Liver (tissue), 3 donors: ENCODE data around the gene ZNF143.

Experiments used
- CTCF ChIP-seq: fragments of 150-350 bp; IDR thresholded peaks from 2 replicates; pipeline ENCODE4 v1.5.1; 2017; ENCODE audit warnings: improper control_type of control experiment, low read depth, low read length; ENCODE audit not compliant: missing input control
- EGR1 ChIP-seq, 2 donors: IDR thresholded peaks; 2 replicates each; pipeline ENCODE4 v1.6.1; 2016 to 2018; ENCODE audit warnings: antibody characterized with exemption in 2 of 2, low read depth in 2 of 2
- FOXA1 ChIP-seq: IDR thresholded peaks from 2 replicates; pipeline ENCODE4 v1.6.1; 2016; ENCODE audit warnings: antibody characterized with exemption
- JUND ChIP-seq, 2 donors: IDR thresholded peaks; 2 replicates each; pipeline ENCODE4 v1.6.1; 2016; ENCODE audit warnings: antibody characterized with exemption in 2 of 2
- MAX ChIP-seq: IDR thresholded peaks from 2 replicates; pipeline ENCODE4 v1.6.1; 2016; ENCODE audit warnings: antibody characterized with exemption
- RAD21 ChIP-seq, 2 donors: IDR thresholded peaks; 2 replicates each; pipeline ENCODE4 v1.6.1; 2016; ENCODE audit warnings: antibody characterized with exemption in 2 of 2, mild to moderate bottlenecking in 2 of 2
- RXRA ChIP-seq, 2 donors: IDR thresholded peaks; 2 replicates each; pipeline ENCODE4 v1.6.1; 2017 to 2018; ENCODE audit warnings: antibody characterized with exemption in 2 of 2, mild to moderate bottlenecking in 1 of 2
- SP1 ChIP-seq: IDR thresholded peaks from 2 replicates; pipeline ENCODE4 v1.6.1; 2018; ENCODE audit warnings: antibody characterized with exemption, mild to moderate bottlenecking
- YY1 ChIP-seq: IDR thresholded peaks from 2 replicates; pipeline ENCODE4 v1.6.1; 2016; ENCODE audit warnings: antibody characterized with exemption, mild to moderate bottlenecking
- TF ChIP-seq, protein P1 (sequence below): IDR thresholded peaks from 2 replicates; pipeline ENCODE4 v1.6.1; 2016; ENCODE audit warnings: antibody characterized with exemption
- donor health status: healthy.
- donor health status: healthy.

DNA sequence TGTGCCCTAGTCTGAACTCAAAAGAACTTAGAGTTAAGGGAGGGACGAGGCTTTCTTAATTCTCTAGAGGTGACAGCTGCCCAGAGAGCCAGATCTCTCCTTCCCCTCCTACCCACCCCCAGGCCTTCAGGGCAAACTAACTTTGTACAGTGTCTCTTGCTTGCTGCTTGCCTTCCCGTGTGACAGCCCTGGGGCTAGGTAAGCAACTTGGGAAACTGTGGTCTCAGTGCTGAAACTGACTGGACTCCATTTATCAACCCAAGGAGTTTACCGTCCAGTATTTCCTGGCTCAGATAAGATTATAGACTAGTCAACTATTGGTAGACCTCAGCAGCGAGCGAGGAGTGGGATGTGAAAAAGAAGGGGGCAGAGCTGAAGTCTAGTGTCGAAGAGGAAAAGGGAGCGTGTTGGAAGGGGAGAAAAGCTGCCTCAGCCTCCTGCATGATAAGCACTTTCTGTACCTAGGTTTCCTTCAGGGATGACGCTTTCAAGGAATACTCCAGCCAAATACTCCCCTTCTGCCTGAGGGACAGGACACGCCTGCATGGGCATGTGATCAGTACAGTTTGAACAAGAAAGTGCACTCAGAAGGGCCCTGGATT is 69.3 kb downstream of the ZNF143 start:
- TF ChIP-seq MAX (no peak), CTCF (no peak), RAD21 (IDR thresholded peaks at IDR 0.05) (no peak), JUND (IDR thresholded peaks at IDR 0.05) (no peak), RXRA (IDR thresholded peaks at IDR 0.05) (no peak), SP1 (no peak), YY1 (no peak), EGR1 (IDR thresholded peaks at IDR 0.05; ENCODE audit: low read depth in 2 of 2) (no peak), FOXA1 (no peak)
- TF ChIP-seq, protein P1, sequence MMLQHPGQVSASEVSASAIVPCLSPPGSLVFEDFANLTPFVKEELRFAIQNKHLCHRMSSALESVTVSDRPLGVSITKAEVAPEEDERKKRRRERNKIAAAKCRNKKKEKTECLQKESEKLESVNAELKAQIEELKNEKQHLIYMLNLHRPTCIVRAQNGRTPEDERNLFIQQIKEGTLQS: no peak
